Stomach (tissue), 9 donors: Measurements from ENCODE around the gene LYPD6B. TPM values are rescaled to one million over a fixed set of nuclear protein-coding genes. Genes with fewer than 3 reads are reported as not detected.
"Not testable (repeated sequence)": the region's sequence is repeated elsewhere in the genome, so short reads cannot be mapped to it uniquely, and the experiment has no call there.

ENCODE experiments used
- DNase-seq, 2 donors: peaks; one replicate each; pipeline versions ENCODE4 v3.0.0 to v3.0.0-alpha.2; 2013 to 2019
- H3K27ac ChIP-seq, 5 donors: fragments of 200-600 bp in 4 of 5; sonication (generic) in 4 of 5; one replicate each; pipeline ENCODE4 v1.5.1; 2013 to 2019; ENCODE audit warnings: mild to moderate bottlenecking in 1 of 5, moderate library complexity in 1 of 5
- H3K27me3 ChIP-seq, 3 donors: fragments of 200-600 bp; sonication (generic); one replicate each; pipeline ENCODE4 v1.5.1; 2017 to 2019; ENCODE audit warnings: mixed run types in 1 of 3
- H3K36me3 ChIP-seq, 4 donors: fragments of 200-600 bp; sonication (generic); 1 replicate in 3 of 4; 2 replicates in 1 of 4; pipeline ENCODE4 v1.5.1; 2016 to 2019
- H3K4me1 ChIP-seq, 4 donors: fragments of 200-600 bp; sonication (generic); one replicate each; pipeline ENCODE4 v1.5.1; 2016 to 2019
- H3K4me3 ChIP-seq, 4 donors: fragments of 200-600 bp; sonication (generic) in 3 of 4; one replicate each; pipeline ENCODE4 v1.5.1; 2016 to 2019; ENCODE audit warnings: mild to moderate bottlenecking in 1 of 4
- H3K9me3 ChIP-seq, 4 donors: fragments of 200-600 bp; sonication (generic); one replicate each; pipeline ENCODE4 v1.5.1; 2016 to 2019
- CTCF ChIP-seq, 7 experiments: fragments of 450-650 bp in 4 of 7; fragments of 200-600 bp in 3 of 7; sonication (generic) in 3 of 7; IDR thresholded peaks; one replicate each; pipeline ENCODE4 v1.5.1; 2016 to 2019; ENCODE audit warnings: antibody characterized with exemption in 7 of 7, control low read depth in 2 of 7, mild to moderate bottlenecking in 1 of 7
- EP300 ChIP-seq: sonication (generic); formaldehyde crosslinking; IDR thresholded peaks from one replicate; pipeline ENCODE4 v1.6.1; 2017; ENCODE audit warnings: antibody characterized with exemption
- POLR2A ChIP-seq, 4 donors: fragments of 450-650 bp; IDR thresholded peaks; one replicate each; pipeline ENCODE4 v1.6.1; 2016; ENCODE audit warnings: antibody characterized with exemption in 4 of 4, control low read depth in 2 of 4, mild to moderate bottlenecking in 1 of 4, moderate library complexity in 1 of 4
- POLR2AphosphoS5 ChIP-seq, 3 donors: sonication (generic); formaldehyde crosslinking; IDR thresholded peaks; one replicate each; pipeline ENCODE4 v1.6.1; 2016; ENCODE audit warnings: antibody characterized with exemption in 3 of 3
- WGBS, 5 donors: extraction: QIAGEN DNeasy Blood & Tissue Kit in 3 of 5; methylation state at CpG; one replicate each; pipeline versions ENCODE4 v1.1.5 to v1.1.7; 2013 to 2018; 5-methylcytosine and 5-hydroxymethylcytosine counted together
- intact Hi-C: fragments of 100-400 bp; cut with DNase I; formaldehyde crosslinking; loops from one replicate; pipeline ENCODE4 v1.15.1; 2023; ENCODE audit warnings: low total_unique reads
- polyA plus RNA-seq, 3 donors: library from polyadenylated mRNA; stranded (reverse); fragments of 200-250 nt; gene quantifications; one replicate each; pipeline ENCODE4 v1.2.3, GENCODE V29; 2013
- total RNA-seq, 5 donors: library from RNA; depleted of rRNA; stranded (reverse); fragments of >200 nt; gene quantifications; one replicate each; pipeline versions ENCODE4 v1.1.0 to v1.2.3, GENCODE V29; 2014 to 2016
- donor health status: healthy with polysubstance abuse.
- donor health status: Bipolar disorder and iron deficiency.
- donor health status: healthy.

The LYPD6B gene
- total and polyA plus RNA-seq, 8 donors: 10.9 to 88.7 (median 20.5) TPM; not detected in 1

- no peak for TF ChIP-seq POLR2A (IDR thresholded peaks at IDR 0.05)
- no peak for TF ChIP-seq POLR2AphosphoS5 (IDR thresholded peaks at IDR 0.05)
- TF ChIP-seq EP300: no peak
- no peak for TF ChIP-seq CTCF (IDR thresholded peaks at IDR 0.05)
- H3K27ac ChIP-seq: no peak overlapping the region
- WGBS, 5 donors: 60 to 78% (median 68%) methylated on average over 2 of the region's 2 CpGs
- H3K4me3 ChIP-seq: no peak overlapping the region
- no peaks in the 10 kb centered on the region for H3K27me3 ChIP-seq
- peak in 1 of 2 donors; percentile 33 for DNase-seq
- intact Hi-C loops: no loop called here
- H3K4me1 ChIP-seq: peaks cover 5 to 36% (median 22%) of the 10 kb centered on the region in 4 donors
- H3K36me3 ChIP-seq: no peaks in the 10 kb centered on the region
- no peaks in the 10 kb centered on the region for H3K9me3 ChIP-seq
Observed at GRCh38 chr2:149225446-149225845, 186.9 kb downstream of the LYPD6B start.

GRCh38 chr2:149226790-149227189, 188.3 kb downstream of the LYPD6B start:
- 64 to 82% (median 72%) methylated on average over 6 of the region's 6 CpGs for WGBS, 5 donors

GRCh38 chr2:149235816-149236375, 197.4 kb downstream of the LYPD6B start:
- TF ChIP-seq CTCF (IDR thresholded peaks at IDR 0.05): no peak
- no peak for TF ChIP-seq EP300
- TF ChIP-seq POLR2A (IDR thresholded peaks at IDR 0.05): no peak
- TF ChIP-seq POLR2AphosphoS5 (IDR thresholded peaks at IDR 0.05): no peak
- Histone ChIP-seq H3K27me3 (no peaks in the 10 kb centered on the region), H3K9me3 (no peaks in the 10 kb centered on the region), H3K4me3 (no peak overlapping the region), H3K27ac (peak overlapping the region in 3 of 5 donors; percentile 57 to 78 (median 60)), H3K36me3 (no peaks in the 10 kb centered on the region), H3K4me1 (peaks cover 0 to 14% (median 0%) of the 10 kb centered on the region in 4 donors)
- DNase-seq: no peak
- 9 to 37% (median 18%) methylated on average over 3 of the region's 3 CpGs for WGBS, 5 donors
- intact Hi-C loops: no loop called here

More at GRCh38 chr2:149226790-149227189, 188.3 kb downstream of the LYPD6B start:
- Histone ChIP-seq H3K27ac (no peak overlapping the region), H3K4me1 (peaks cover 5 to 33% (median 22%) of the 10 kb centered on the region in 4 donors), H3K4me3 (no peak overlapping the region), H3K9me3 (no peaks in the 10 kb centered on the region), H3K36me3 (no peaks in the 10 kb centered on the region), H3K27me3 (no peaks in the 10 kb centered on the region)
- intact Hi-C loops: no loop called here
- TF ChIP-seq EP300 (no peak), POLR2AphosphoS5 (IDR thresholded peaks at IDR 0.05) (peak in 1 of 3 donors; percentile 15)
- peak in 1 of 2 donors; percentile 17 for DNase-seq

- no peaks in the 10 kb centered on the region for H3K36me3 ChIP-seq
- intact Hi-C loops: no loop called here
Observed at GRCh38 chr2:149236410-149236809, 197.9 kb downstream of the LYPD6B start.

GRCh38 chr2:149246186-149246585, 207.7 kb downstream of the LYPD6B start:
- Histone ChIP-seq H3K36me3 (no peaks in the 10 kb centered on the region), H3K27me3 (no peaks in the 10 kb centered on the region), H3K9me3 (no peaks in the 10 kb centered on the region), H3K4me1 (peaks cover 0 to 8% (median 0%) of the 10 kb centered on the region in 4 donors), H3K4me3 (no peak overlapping the region), H3K27ac (no peak overlapping the region)
- WGBS, 5 donors: 31 to 63% (median 49%) methylated on average over 3 of the region's 3 CpGs
- DNase-seq: no peak
- no peak for TF ChIP-seq CTCF (IDR thresholded peaks at IDR 0.05)
- no peak for TF ChIP-seq POLR2A (IDR thresholded peaks at IDR 0.05)
- TF ChIP-seq EP300: no peak
- TF ChIP-seq POLR2AphosphoS5 (IDR thresholded peaks at IDR 0.05): peak in 1 of 3 donors; percentile 7
- intact Hi-C loops: no loop called here

More at GRCh38 chr2:149236410-149236809, 197.9 kb downstream of the LYPD6B start:
- WGBS, 5 donors: 18 to 48% (median 24%) methylated on average over 2 of the region's 2 CpGs
- Histone ChIP-seq H3K9me3 (no peaks in the 10 kb centered on the region), H3K4me3 (no peak overlapping the region), H3K4me1 (peaks cover 0 to 14% (median 0%) of the 10 kb centered on the region in 4 donors), H3K27me3 (no peaks in the 10 kb centered on the region), H3K27ac (peak overlapping the region in 4 of 5 donors; percentile 11 to 78 (median 58))
- peak in 1 of 2 donors; percentile 32 for DNase-seq
- TF ChIP-seq EP300: no peak
- peak in 1 of 3 donors; percentile 51 for TF ChIP-seq POLR2AphosphoS5 (IDR thresholded peaks at IDR 0.05)

GRCh38 chr2:149251436-149251835, 212.9 kb downstream of the LYPD6B start:
- H3K27ac ChIP-seq, H3K4me1 ChIP-seq, H3K4me3 ChIP-seq, intact Hi-C loops, DNase-seq, H3K27me3 ChIP-seq, H3K36me3 ChIP-seq, H3K9me3 ChIP-seq: not testable (repeated sequence)
- 81 to 93% (median 92%) methylated on average over 3 of the region's 3 CpGs for WGBS, 5 donors

GRCh38 chr2:149256877-149257276, 218.4 kb downstream of the LYPD6B start:
- H3K9me3 ChIP-seq, DNase-seq, intact Hi-C loops, H3K36me3 ChIP-seq, H3K4me1 ChIP-seq, H3K27ac ChIP-seq, H3K4me3 ChIP-seq, H3K27me3 ChIP-seq: not testable (repeated sequence)
- WGBS, 5 donors: 81 to 94% (median 85%) methylated on average over 2 to 3 of the region's 3 CpGs
